Measurements from ENCODE around the gene CORO6. TPM values are rescaled to one million over a fixed set of nuclear protein-coding genes. Genes with fewer than 3 reads are reported as not detected.

Gene CORO6
- total RNA-seq, 1 donor: 20.3 TPM

DNA sequence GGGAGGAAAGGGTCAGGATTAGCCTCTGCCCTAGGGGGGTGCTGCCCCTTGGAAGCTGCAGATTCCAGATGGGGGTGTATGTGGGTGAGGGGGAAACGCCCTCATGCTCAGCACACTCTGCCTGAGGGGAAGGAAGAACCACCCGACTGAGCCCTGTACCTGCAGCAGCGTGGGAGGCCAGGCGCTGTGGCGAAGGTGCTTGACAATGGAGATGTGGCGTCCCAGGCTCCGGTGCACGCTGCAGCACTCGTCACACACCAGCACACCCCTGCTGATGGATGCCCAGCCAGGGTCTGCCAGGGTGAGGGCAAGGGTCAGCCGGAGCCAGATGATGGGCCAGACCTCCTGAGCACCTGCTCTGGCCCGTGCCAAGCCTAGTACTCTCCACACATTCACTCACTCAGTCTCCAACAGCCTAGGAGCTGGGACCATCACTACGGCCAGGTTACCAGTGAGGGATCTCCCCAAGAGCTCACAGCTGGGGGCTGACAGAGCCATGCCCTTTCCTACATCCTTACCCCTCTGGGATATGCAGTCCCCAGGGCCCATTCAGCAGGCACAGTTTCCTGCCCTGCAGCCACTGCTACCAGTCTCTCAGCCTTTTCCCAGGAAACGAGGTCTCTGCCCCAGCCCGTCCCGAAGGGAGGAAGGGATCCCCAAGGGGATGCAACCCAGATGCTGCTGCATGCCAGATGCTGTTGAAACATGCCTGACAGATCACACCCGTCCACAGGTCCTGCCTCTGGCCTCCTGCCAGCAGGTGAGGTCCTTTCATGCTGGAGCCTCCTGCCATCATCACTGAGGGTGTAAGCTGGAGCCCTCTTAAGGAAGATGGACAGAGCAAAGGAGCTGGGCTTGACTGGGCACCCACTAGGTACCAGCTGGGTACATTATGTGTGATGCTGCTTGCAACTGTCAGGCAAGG is 39.1 kb downstream of the CORO6 start:
- H3K27me3 ChIP-seq (ENCODE audit: insufficient read depth, low read length): no peaks in the 10 kb centered on the region
- TF ChIP-seq, protein P1, sequence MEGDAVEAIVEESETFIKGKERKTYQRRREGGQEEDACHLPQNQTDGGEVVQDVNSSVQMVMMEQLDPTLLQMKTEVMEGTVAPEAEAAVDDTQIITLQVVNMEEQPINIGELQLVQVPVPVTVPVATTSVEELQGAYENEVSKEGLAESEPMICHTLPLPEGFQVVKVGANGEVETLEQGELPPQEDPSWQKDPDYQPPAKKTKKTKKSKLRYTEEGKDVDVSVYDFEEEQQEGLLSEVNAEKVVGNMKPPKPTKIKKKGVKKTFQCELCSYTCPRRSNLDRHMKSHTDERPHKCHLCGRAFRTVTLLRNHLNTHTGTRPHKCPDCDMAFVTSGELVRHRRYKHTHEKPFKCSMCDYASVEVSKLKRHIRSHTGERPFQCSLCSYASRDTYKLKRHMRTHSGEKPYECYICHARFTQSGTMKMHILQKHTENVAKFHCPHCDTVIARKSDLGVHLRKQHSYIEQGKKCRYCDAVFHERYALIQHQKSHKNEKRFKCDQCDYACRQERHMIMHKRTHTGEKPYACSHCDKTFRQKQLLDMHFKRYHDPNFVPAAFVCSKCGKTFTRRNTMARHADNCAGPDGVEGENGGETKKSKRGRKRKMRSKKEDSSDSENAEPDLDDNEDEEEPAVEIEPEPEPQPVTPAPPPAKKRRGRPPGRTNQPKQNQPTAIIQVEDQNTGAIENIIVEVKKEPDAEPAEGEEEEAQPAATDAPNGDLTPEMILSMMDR (IDR thresholded peaks at IDR 0.05; ENCODE audit: extremely low read depth, low read depth, low read length): no peak
- no peak overlapping the region for H3K4me2 ChIP-seq (ENCODE audit: insufficient read depth, low read length)
- DNase-seq (ENCODE audit: insufficient read length, low spot score, missing footprints): peak; percentile 80
- H3K79me2 ChIP-seq (ENCODE audit: insufficient read depth, low read length): peaks cover 76% of the 10 kb centered on the region
- no peak overlapping the region for H3K27ac ChIP-seq (ENCODE audit: low read depth, low read length)
- H4K20me1 ChIP-seq (ENCODE audit: insufficient read depth, low read length): peaks cover 71% of the 10 kb centered on the region
- H3K36me3 ChIP-seq (ENCODE audit: insufficient read depth, low read length): peaks cover 17% of the 10 kb centered on the region
- no peak overlapping the region for H3K4me3 ChIP-seq (ENCODE audit: insufficient read depth, low read length)
- H2AFZ ChIP-seq (ENCODE audit: low read length): no peak overlapping the region
- no peaks in the 10 kb centered on the region for H3K9me3 ChIP-seq (ENCODE audit: low read depth, low read length)
- peaks cover 13% of the 10 kb centered on the region for H3K4me1 ChIP-seq (ENCODE audit: insufficient read depth, low read length)

DNA sequence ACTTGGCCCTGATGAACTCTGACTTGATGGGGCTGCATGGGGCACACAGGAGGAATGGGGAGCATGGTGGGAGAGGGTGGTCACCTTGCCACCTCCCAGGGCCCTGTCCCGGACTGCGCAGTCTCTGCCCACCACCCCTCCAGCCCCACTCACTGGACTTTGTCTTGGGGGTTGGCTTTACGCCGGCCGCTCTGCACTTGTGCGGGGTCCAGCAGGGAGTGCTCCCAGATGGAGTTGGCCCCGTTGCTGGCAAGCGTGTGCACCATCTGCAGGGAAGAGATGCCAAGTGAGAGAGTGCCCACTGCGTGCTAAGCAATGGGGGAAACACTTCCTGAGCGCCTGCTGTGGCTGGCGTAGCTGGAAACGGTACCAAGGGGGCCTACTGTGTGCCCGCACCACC is 39.9 kb downstream of the CORO6 start:
- Histone ChIP-seq H3K4me3 (ENCODE audit: insufficient read depth, low read length) (no peak overlapping the region), H3K4me2 (ENCODE audit: insufficient read depth, low read length) (no peak overlapping the region), H3K27ac (ENCODE audit: low read depth, low read length) (no peak overlapping the region), H3K27me3 (ENCODE audit: insufficient read depth, low read length) (no peaks in the 10 kb centered on the region), H3K9me3 (ENCODE audit: low read depth, low read length) (no peaks in the 10 kb centered on the region), H4K20me1 (ENCODE audit: insufficient read depth, low read length) (peaks cover 68% of the 10 kb centered on the region), H3K36me3 (ENCODE audit: insufficient read depth, low read length) (peaks cover 17% of the 10 kb centered on the region), H3K79me2 (ENCODE audit: insufficient read depth, low read length) (peaks cover 68% of the 10 kb centered on the region), H3K4me1 (ENCODE audit: insufficient read depth, low read length) (peaks cover 9% of the 10 kb centered on the region), H2AFZ (ENCODE audit: low read length) (no peak overlapping the region)
- DNase-seq (ENCODE audit: insufficient read length, low spot score, missing footprints): peak; percentile 68
- TF ChIP-seq, protein P1 (IDR thresholded peaks at IDR 0.05; ENCODE audit: extremely low read depth, low read depth, low read length): no peak

DNA sequence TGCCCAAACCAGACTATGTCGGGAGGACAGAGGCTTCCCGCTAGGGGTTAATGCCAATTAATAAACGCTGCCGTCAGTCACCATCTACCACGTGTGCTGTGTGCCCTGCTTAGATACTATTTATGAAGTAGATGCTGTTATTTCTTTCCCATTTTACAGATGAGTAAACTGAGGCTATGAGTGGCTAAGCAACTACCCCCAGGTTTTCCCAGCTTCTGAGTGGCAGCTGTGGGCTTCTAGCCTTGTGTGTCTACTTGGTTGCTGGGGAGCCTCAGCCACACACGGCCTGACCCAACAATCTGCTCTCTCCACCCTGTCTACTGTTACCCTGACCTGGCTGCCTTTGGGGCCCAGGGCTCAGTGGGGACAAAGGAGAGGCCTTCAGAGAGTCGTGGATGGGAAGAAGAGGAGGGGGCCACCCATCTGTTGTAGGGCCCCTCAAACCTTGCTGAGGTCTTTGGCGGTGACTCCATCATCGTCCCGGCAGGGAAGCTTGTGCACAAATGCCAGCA is 40.4 kb downstream of the CORO6 start:
- Histone ChIP-seq H3K9me3 (ENCODE audit: low read depth, low read length) (no peaks in the 10 kb centered on the region), H2AFZ (ENCODE audit: low read length) (no peak overlapping the region), H3K27ac (ENCODE audit: low read depth, low read length) (no peak overlapping the region), H4K20me1 (ENCODE audit: insufficient read depth, low read length) (peaks cover 64% of the 10 kb centered on the region), H3K27me3 (ENCODE audit: insufficient read depth, low read length) (no peaks in the 10 kb centered on the region), H3K4me3 (ENCODE audit: insufficient read depth, low read length) (no peak overlapping the region), H3K4me2 (ENCODE audit: insufficient read depth, low read length) (no peak overlapping the region), H3K4me1 (ENCODE audit: insufficient read depth, low read length) (peaks cover 9% of the 10 kb centered on the region), H3K36me3 (ENCODE audit: insufficient read depth, low read length) (peaks cover 17% of the 10 kb centered on the region), H3K79me2 (ENCODE audit: insufficient read depth, low read length) (peaks cover 63% of the 10 kb centered on the region)
- peak; percentile 29 for DNase-seq (ENCODE audit: insufficient read length, low spot score, missing footprints)
- TF ChIP-seq, protein P1 (IDR thresholded peaks at IDR 0.05; ENCODE audit: extremely low read depth, low read depth, low read length): no peak

DNA sequence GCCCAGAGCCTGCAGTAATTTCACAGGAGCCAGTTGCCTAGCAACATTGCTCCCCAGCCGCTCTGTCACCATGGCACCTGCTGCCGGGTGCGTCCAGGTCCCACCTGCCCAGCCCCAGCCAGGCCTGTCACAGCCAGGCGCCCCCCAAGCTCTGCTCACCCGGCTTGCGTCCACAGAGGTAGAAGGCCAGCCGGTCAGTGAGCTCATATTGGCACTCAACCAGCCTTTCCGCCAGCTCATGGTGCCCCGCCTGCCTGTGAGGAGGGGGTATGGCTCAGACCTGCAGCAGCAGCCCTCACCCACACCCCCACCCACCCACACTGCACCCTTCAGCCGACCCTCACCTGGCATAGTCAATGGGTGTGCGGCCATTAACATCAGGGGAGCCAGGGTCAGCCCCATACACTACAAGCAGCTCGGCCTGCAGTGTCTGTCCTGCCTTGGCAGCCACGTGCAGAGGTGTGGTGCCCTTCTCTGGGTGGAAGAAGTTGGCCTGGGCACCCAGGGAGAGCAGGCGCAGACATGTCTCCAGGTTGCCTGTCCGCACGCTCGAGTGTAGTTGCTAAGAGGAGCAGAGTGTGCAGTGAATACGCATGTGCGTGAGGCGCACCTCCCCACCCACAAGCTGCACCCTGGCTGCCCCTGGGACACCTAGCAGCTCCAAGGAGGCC is 41.0 kb downstream of the CORO6 start:
- no peak overlapping the region for H3K4me2 ChIP-seq (ENCODE audit: insufficient read depth, low read length)
- no peaks in the 10 kb centered on the region for H3K9me3 ChIP-seq (ENCODE audit: low read depth, low read length)
- H3K27me3 ChIP-seq (ENCODE audit: insufficient read depth, low read length): no peaks in the 10 kb centered on the region
- peaks cover 17% of the 10 kb centered on the region for H3K36me3 ChIP-seq (ENCODE audit: insufficient read depth, low read length)
- peak; percentile 56 for DNase-seq (ENCODE audit: insufficient read length, low spot score, missing footprints)
- H3K79me2 ChIP-seq (ENCODE audit: insufficient read depth, low read length): peaks cover 57% of the 10 kb centered on the region
- H3K27ac ChIP-seq (ENCODE audit: low read depth, low read length): no peak overlapping the region
- H4K20me1 ChIP-seq (ENCODE audit: insufficient read depth, low read length): peaks cover 58% of the 10 kb centered on the region
- H2AFZ ChIP-seq (ENCODE audit: low read length): no peak overlapping the region
- TF ChIP-seq, protein P1 (IDR thresholded peaks at IDR 0.05; ENCODE audit: extremely low read depth, low read depth, low read length): no peak
- H3K4me3 ChIP-seq (ENCODE audit: insufficient read depth, low read length): no peak overlapping the region
- peaks cover 10% of the 10 kb centered on the region for H3K4me1 ChIP-seq (ENCODE audit: insufficient read depth, low read length)

Measured in osteoblast (primary cell).